Right lobe of liver (tissue), 6 donors: Measurements from ENCODE around the gene BAHCC1. TPM values are rescaled to one million over a fixed set of nuclear protein-coding genes. Genes with fewer than 3 reads are reported as not detected.
"Not testable (repeated sequence)": the region's sequence is repeated elsewhere in the genome, so short reads cannot be mapped to it uniquely, and the experiment has no call there.

ENCODE experiments used
- ATAC-seq, 4 donors: fragments of 200-7000 bp; cut with Tn5 transposase; one replicate each; pipeline ENCODE4 v1.9.1; 2020; ENCODE audit warnings: mild to moderate bottlenecking in 4 of 4, moderate library complexity in 4 of 4
- DNase-seq, 3 donors: peaks; one replicate each; pipeline ENCODE4 v3.0.0-alpha.2; 2020
- H3K27ac ChIP-seq, 3 donors: fragments of 200-600 bp; one replicate each; pipeline ENCODE4 v1.8.0; 2022
- H3K27me3 ChIP-seq, 2 donors: fragments of 200-600 bp; one replicate each; pipeline ENCODE4 v1.8.0; 2022
- H3K36me3 ChIP-seq, 4 donors: fragments of 200-600 bp; sonication (generic) in 1 of 4; one replicate each; pipeline versions ENCODE4 v1.5.1 to v1.8.0; 2017 to 2022; ENCODE audit warnings: control low read depth in 1 of 4
- H3K4me1 ChIP-seq, 4 donors: fragments of 200-600 bp; sonication (generic) in 1 of 4; one replicate each; pipeline versions ENCODE4 v1.5.1 to v1.8.0; 2017 to 2022; ENCODE audit warnings: control low read depth in 1 of 4
- H3K4me3 ChIP-seq, 3 donors: fragments of 200-600 bp; one replicate each; pipeline ENCODE4 v1.8.0; 2022
- H3K9me3 ChIP-seq, 4 donors: fragments of 200-600 bp; sonication (generic) in 1 of 4; one replicate each; pipeline versions ENCODE4 v1.5.1 to v1.8.0; 2017 to 2022; ENCODE audit warnings: control low read depth in 1 of 4
- CTCF ChIP-seq, 4 donors: fragments of 200-600 bp in 3 of 4; fragments of 450-650 bp in 1 of 4; IDR thresholded peaks; one replicate each; pipeline versions ENCODE4 v1.5.1 to v1.8.0; 2016 to 2022; ENCODE audit warnings: antibody characterized with exemption in 4 of 4, mild to moderate bottlenecking in 2 of 4
- POLR2A ChIP-seq: fragments of 450-650 bp; IDR thresholded peaks from one replicate; pipeline ENCODE4 v1.6.1; 2017; ENCODE audit warnings: antibody characterized with exemption, mild to moderate bottlenecking
- WGBS: methylation state at CpG from one replicate; pipeline ENCODE4 v1.1.6; 2018; ENCODE audit warnings: low coverage, low lambda C conversion rate; ENCODE audit not compliant: insufficient coverage; ENCODE audit errors: missing lambda C conversion rate; 5-methylcytosine and 5-hydroxymethylcytosine counted together
- intact Hi-C, 2 donors: fragments of 100-400 bp; cut with DNase I; formaldehyde crosslinking; loops; one replicate each; pipeline versions ENCODE4 v1.11.2 to v1.14.1; 2022
- total RNA-seq, 6 experiments: library from RNA; depleted of rRNA in 2 of 6; stranded (reverse); fragments of >200 nt in 2 of 6; fragmentation: NEBNext Ultra II Directional in 3 of 6; extraction: Animal tissue kit (Norgen Biotek cat#: 25700) in 3 of 6; gene quantifications; one replicate each; pipeline versions ENCODE4 v1.1.0 to v1.2.4, GENCODE V29; 2016 to 2023
- donor health status: DM: no; HTN: yes; CAD: no.
- donor health status: DM: no; HTN: no; CAD: no.
- donor health status: DM: no; HTN: no; CAD: no.
- donor health status: DM: no; HTN: yes; CAD: no.
- donor health status: DM: no; HTN: yes; CAD: no.

BAHCC1 gene
- total RNA-seq, 6 experiments from 2014 or later = 2.5 to 6.4 (median 4.9) TPM

- no peaks in the 10 kb centered on the region for H3K27me3 ChIP-seq
- no peak overlapping the region for H3K4me3 ChIP-seq
- no peak for TF ChIP-seq POLR2A
- no peak for TF ChIP-seq CTCF (IDR thresholded peaks at IDR 0.05)
- intact Hi-C loops = no loop called here
- WGBS = 77% methylated on average over 9 of the region's 14 CpGs
- DNase-seq (no peak), ATAC-seq (no peak)
- H3K4me1 ChIP-seq = no peaks in the 10 kb centered on the region
- H3K27ac ChIP-seq = no peak overlapping the region
- H3K9me3 ChIP-seq = no peaks in the 10 kb centered on the region
- no peaks in the 10 kb centered on the region for H3K36me3 ChIP-seq
Observed at GRCh38 chr17:81354252-81354953, 40.9 kb upstream of the BAHCC1 start.

- Histone ChIP-seq H3K4me1 (no peaks in the 10 kb centered on the region), H3K4me3 (no peak overlapping the region), H3K27me3 (no peaks in the 10 kb centered on the region), H3K27ac (no peak overlapping the region), H3K36me3 (no peaks in the 10 kb centered on the region), H3K9me3 (no peaks in the 10 kb centered on the region)
- TF ChIP-seq POLR2A (no peak), CTCF (IDR thresholded peaks at IDR 0.05) (no peak)
- 64% methylated on average over 8 of the region's 9 CpGs for WGBS
- intact Hi-C loops = no loop called here
- ATAC-seq = no peak
- DNase-seq = no peak
Observed at GRCh38 chr17:81354954-81355347, 40.3 kb upstream of the BAHCC1 start.

- intact Hi-C loops = no loop called here
- no peak for TF ChIP-seq POLR2A
- TF ChIP-seq CTCF (IDR thresholded peaks at IDR 0.05) = no peak
- 56% methylated on average over 5 of the region's 8 CpGs for WGBS
- Histone ChIP-seq H3K27ac (no peak overlapping the region), H3K4me1 (no peaks in the 10 kb centered on the region), H3K27me3 (no peaks in the 10 kb centered on the region), H3K4me3 (no peak overlapping the region), H3K36me3 (no peaks in the 10 kb centered on the region), H3K9me3 (no peaks in the 10 kb centered on the region)
- ATAC-seq (no peak), DNase-seq (no peak)
Observed at GRCh38 chr17:81359218-81359617, 36.0 kb upstream of the BAHCC1 start.

- H3K27ac ChIP-seq, H3K36me3 ChIP-seq, H3K9me3 ChIP-seq, ATAC-seq, DNase-seq, H3K27me3 ChIP-seq, H3K4me1 ChIP-seq, H3K4me3 ChIP-seq, intact Hi-C loops: not testable (repeated sequence)
- WGBS = 66% methylated on average over 6 of the region's 7 CpGs
Observed at GRCh38 chr17:81362001-81362400, 33.3 kb upstream of the BAHCC1 start.

- Histone ChIP-seq H3K4me1 (no peaks in the 10 kb centered on the region), H3K36me3 (no peaks in the 10 kb centered on the region), H3K4me3 (no peak overlapping the region), H3K9me3 (no peaks in the 10 kb centered on the region), H3K27me3 (no peaks in the 10 kb centered on the region), H3K27ac (no peak overlapping the region)
- intact Hi-C loops = no loop called here
- DNase-seq = no peak
- ATAC-seq = peak in 1 of 4 donors; percentile 6
- TF ChIP-seq CTCF (IDR thresholded peaks at IDR 0.05) (no peak), POLR2A (no peak)
- 90% methylated on average over 11 of the region's 26 CpGs for WGBS
Observed at GRCh38 chr17:81364278-81365147, 30.7 kb upstream of the BAHCC1 start.
